HG03442 (cell line): Measurements from ENCODE around the gene OR1L1.

Experiments
- ATAC-seq: cut with Tn5 transposase; IDR thresholded peaks from one replicate; pipeline ENCODE4 v1.9.1; 2021; ENCODE audit warnings: mild to moderate bottlenecking, moderate library complexity; ENCODE audit not compliant: unreplicated experiment

The OR1L1 gene

GRCh38 chr9:122661416-122661815 lies at the start of gene OR1L1:
OR1L1 (plus strand) TSS chr9:122661716; CDS start chr9:122661716, 0 bp downstream.
- no peak for ATAC-seq

- no peak for ATAC-seq
Measured at GRCh38 chr9:122614362-122614761, 47.2 kb upstream of the OR1L1 start, which contains the start of gene OR1Q1. OR1Q1 (plus strand) TSS chr9:122614738; CDS start chr9:122614738, 0 bp downstream.

- no peak for ATAC-seq
Measured at GRCh38 chr9:122619996-122620395, 41.5 kb upstream of the OR1L1 start.

GRCh38 chr9:122642226-122642625 lies 19.3 kb upstream of the OR1L1 start:
- no peak for ATAC-seq

- ATAC-seq: no peak
Measured at GRCh38 chr9:122656378-122656777, 5.1 kb upstream of the OR1L1 start.

- no peak for ATAC-seq
Measured at GRCh38 chr9:122657527-122657926, 4.0 kb upstream of the OR1L1 start, which contains the start of gene OR1B1. OR1B1 (minus strand) TSS chr9:122657627.

- ATAC-seq: no peak
Measured at GRCh38 chr9:122672481-122672880, 11.0 kb downstream of the OR1L1 start.

GRCh38 chr9:122684851-122685250 lies 23.3 kb downstream of the OR1L1 start:
- ATAC-seq: no peak

DNA sequence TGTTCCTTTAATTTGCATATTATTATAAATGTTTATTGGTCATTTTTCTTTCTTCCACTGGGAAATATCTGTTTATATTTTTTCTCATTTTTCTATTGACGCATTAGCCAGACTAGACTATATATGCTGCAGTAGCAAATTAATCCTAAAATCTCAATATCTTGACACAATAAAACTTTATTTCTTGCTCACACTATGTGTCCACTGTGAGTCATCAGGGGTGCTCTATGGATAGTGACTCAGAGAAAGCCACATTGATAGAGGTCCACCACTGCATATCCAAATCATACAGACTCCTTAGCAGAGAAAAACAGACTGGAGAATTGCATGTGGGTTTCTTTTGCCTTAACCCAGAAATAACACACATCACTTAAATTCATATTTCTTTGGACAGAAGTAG lies 34.2 kb downstream of the OR1L1 start:
- ATAC-seq: no peak
